Measurements from ENCODE around the gene P2RY8. TPM values are rescaled to one million over a fixed set of nuclear protein-coding genes. Genes with fewer than 3 reads are reported as not detected.

The P2RY8 gene
- total RNA-seq, 1 experiment from 2014 or later = 0.37 TPM

DNA sequence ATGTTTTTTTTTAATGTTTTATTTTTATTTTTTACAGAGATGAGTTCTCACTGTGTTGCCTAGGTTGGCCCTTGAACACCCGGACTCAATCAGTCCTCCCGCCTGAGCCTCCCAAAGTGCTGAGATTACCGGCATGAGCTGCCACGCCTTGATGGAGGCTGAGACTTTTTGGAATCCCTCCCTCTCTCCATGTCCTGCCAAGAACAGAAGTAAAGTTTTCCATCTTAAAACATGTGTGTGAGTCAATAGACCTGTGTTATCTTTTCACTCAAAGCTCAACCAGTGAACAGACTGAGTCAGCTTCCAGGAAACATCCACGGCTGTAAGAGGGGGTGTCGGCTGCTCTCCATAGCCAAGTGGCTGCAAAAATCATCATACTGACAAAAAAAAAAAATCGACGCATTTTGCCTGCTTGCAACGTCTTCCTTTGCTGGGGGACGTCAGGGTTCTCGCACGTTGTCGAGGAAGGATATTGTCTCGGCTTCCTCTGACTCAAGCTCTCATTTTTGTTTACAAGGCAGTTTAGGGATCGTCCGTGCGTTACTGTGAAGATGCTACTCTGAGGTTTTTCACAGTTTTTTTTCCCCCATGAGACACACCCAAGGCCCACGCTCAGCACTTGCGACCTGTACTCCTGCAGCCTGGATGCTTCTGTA is 74.3 kb downstream of the P2RY8 start:
- no peaks in the 10 kb centered on the region; the same call in 1 of the 2 replicates for H3K9me3 Mint-ChIP-seq
- no peak overlapping the region for H3K27ac Mint-ChIP-seq
- DNase-seq (ENCODE audit: low spot score) (no peak), ATAC-seq (no peak)
- ChIA-PET CTCF (no interaction called here), POLR2A (no interaction called here)
- peaks cover 44% of the 10 kb centered on the region for H3K27me3 Mint-ChIP-seq (ENCODE audit: low read depth)
- H3K4me3 Mint-ChIP-seq = no peak overlapping the region
- H3K4me1 Mint-ChIP-seq = peaks cover 10% of the 10 kb centered on the region
- TF ChIP-seq ZNF396 (CRISPR knock-in tag; IDR thresholded peaks at IDR 0.05; ENCODE audit: borderline replicate concordance) (no peak), ATF2 (CRISPR knock-in tag; IDR thresholded peaks at IDR 0.05; ENCODE audit: borderline replicate concordance, low read depth) (no peak), TP53 (CRISPR knock-in tag; IDR thresholded peaks at IDR 0.05) (no peak), OVOL2 (CRISPR knock-in tag; IDR thresholded peaks at IDR 0.05; ENCODE audit: borderline replicate concordance) (no peak), ATF3 (CRISPR knock-in tag; conservative IDR thresholded peaks at IDR 0.05) (no peak), ZNF138 (CRISPR knock-in tag; conservative IDR thresholded peaks at IDR 0.05) (no peak), ZNF263 (CRISPR knock-in tag; IDR thresholded peaks at IDR 0.05; ENCODE audit: low read depth) (no peak), SMAD3 (CRISPR knock-in tag; IDR thresholded peaks at IDR 0.05; ENCODE audit: borderline replicate concordance) (no peak)
- TF ChIP-seq, protein P1, sequence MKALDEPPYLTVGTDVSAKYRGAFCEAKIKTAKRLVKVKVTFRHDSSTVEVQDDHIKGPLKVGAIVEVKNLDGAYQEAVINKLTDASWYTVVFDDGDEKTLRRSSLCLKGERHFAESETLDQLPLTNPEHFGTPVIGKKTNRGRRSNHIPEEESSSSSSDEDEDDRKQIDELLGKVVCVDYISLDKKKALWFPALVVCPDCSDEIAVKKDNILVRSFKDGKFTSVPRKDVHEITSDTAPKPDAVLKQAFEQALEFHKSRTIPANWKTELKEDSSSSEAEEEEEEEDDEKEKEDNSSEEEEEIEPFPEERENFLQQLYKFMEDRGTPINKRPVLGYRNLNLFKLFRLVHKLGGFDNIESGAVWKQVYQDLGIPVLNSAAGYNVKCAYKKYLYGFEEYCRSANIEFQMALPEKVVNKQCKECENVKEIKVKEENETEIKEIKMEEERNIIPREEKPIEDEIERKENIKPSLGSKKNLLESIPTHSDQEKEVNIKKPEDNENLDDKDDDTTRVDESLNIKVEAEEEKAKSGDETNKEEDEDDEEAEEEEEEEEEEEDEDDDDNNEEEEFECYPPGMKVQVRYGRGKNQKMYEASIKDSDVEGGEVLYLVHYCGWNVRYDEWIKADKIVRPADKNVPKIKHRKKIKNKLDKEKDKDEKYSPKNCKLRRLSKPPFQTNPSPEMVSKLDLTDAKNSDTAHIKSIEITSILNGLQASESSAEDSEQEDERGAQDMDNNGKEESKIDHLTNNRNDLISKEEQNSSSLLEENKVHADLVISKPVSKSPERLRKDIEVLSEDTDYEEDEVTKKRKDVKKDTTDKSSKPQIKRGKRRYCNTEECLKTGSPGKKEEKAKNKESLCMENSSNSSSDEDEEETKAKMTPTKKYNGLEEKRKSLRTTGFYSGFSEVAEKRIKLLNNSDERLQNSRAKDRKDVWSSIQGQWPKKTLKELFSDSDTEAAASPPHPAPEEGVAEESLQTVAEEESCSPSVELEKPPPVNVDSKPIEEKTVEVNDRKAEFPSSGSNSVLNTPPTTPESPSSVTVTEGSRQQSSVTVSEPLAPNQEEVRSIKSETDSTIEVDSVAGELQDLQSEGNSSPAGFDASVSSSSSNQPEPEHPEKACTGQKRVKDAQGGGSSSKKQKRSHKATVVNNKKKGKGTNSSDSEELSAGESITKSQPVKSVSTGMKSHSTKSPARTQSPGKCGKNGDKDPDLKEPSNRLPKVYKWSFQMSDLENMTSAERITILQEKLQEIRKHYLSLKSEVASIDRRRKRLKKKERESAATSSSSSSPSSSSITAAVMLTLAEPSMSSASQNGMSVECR (CRISPR knock-in tag; IDR thresholded peaks at IDR 0.05; ENCODE audit: borderline replicate concordance) = no peak
- TF ChIP-seq, protein P2, sequence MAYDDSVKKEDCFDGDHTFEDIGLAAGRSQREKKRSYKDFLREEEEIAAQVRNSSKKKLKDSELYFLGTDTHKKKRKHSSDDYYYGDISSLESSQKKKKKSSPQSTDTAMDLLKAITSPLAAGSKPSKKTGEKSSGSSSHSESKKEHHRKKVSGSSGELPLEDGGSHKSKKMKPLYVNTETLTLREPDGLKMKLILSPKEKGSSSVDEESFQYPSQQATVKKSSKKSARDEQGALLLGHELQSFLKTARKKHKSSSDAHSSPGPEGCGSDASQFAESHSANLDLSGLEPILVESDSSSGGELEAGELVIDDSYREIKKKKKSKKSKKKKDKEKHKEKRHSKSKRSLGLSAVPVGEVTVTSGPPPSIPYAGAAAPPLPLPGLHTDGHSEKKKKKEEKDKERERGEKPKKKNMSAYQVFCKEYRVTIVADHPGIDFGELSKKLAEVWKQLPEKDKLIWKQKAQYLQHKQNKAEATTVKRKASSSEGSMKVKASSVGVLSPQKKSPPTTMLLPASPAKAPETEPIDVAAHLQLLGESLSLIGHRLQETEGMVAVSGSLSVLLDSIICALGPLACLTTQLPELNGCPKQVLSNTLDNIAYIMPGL (CRISPR knock-in tag; IDR thresholded peaks at IDR 0.05) = no peak
- H3K36me3 Mint-ChIP-seq = no peaks in the 10 kb centered on the region

- CTCF ChIA-PET = no interaction called here
- POLR2A ChIA-PET = no interaction called here
- no peaks in the 10 kb centered on the region for H3K36me3 Mint-ChIP-seq
- no peaks in the 10 kb centered on the region; the same call in 1 of the 2 replicates for H3K9me3 Mint-ChIP-seq
- H3K27me3 Mint-ChIP-seq (ENCODE audit: low read depth) = peaks cover 38% of the 10 kb centered on the region
- no peak for ATAC-seq
- H3K4me1 Mint-ChIP-seq = peaks cover 6% of the 10 kb centered on the region
- no peak for DNase-seq (ENCODE audit: low spot score)
- no peak overlapping the region for H3K27ac Mint-ChIP-seq
- H3K4me3 Mint-ChIP-seq = no peak overlapping the region
- TF ChIP-seq AFF4 (CRISPR knock-in tag; IDR thresholded peaks at IDR 0.05; ENCODE audit: borderline replicate concordance) = no peak
- TF ChIP-seq JAZF1 (CRISPR knock-in tag; IDR thresholded peaks at IDR 0.05) = no peak
- TF ChIP-seq USF1 (CRISPR knock-in tag; IDR thresholded peaks at IDR 0.05) = no peak
- no peak for TF ChIP-seq ZNF317 (CRISPR knock-in tag; IDR thresholded peaks at IDR 0.05; ENCODE audit: borderline replicate concordance, low read depth)
- TF ChIP-seq NFE2L1 (CRISPR knock-in tag; IDR thresholded peaks at IDR 0.05) = no peak
- TF ChIP-seq TCF7 (CRISPR knock-in tag; IDR thresholded peaks at IDR 0.05; ENCODE audit: low read depth) = no peak
- TF ChIP-seq ZNF263 (CRISPR knock-in tag; IDR thresholded peaks at IDR 0.05; ENCODE audit: low read depth) = no peak
- TF ChIP-seq, protein P3, sequence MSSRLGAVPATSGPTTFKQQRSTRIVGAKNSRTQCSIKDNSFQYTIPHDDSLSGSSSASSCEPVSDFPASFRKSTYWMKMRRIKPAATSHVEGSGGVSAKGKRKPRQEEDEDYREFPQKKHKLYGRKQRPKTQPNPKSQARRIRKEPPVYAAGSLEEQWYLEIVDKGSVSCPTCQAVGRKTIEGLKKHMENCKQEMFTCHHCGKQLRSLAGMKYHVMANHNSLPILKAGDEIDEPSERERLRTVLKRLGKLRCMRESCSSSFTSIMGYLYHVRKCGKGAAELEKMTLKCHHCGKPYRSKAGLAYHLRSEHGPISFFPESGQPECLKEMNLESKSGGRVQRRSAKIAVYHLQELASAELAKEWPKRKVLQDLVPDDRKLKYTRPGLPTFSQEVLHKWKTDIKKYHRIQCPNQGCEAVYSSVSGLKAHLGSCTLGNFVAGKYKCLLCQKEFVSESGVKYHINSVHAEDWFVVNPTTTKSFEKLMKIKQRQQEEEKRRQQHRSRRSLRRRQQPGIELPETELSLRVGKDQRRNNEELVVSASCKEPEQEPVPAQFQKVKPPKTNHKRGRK (CRISPR knock-in tag; IDR thresholded peaks at IDR 0.05; ENCODE audit: borderline replicate concordance) = no peak
Measured at GRCh38 chrX:1462110-1462509, 74.9 kb downstream of the P2RY8 start.
